ENCODE results near the gene PCSK7. TPM values are rescaled to one million over a fixed set of nuclear protein-coding genes. Genes with fewer than 3 reads are reported as not detected.

The PCSK7 gene
- total and polyA plus RNA-seq, 2 of the 4 experiments (the other 2 are of a cell fraction) = 35.8 to 54.3 TPM

DNA sequence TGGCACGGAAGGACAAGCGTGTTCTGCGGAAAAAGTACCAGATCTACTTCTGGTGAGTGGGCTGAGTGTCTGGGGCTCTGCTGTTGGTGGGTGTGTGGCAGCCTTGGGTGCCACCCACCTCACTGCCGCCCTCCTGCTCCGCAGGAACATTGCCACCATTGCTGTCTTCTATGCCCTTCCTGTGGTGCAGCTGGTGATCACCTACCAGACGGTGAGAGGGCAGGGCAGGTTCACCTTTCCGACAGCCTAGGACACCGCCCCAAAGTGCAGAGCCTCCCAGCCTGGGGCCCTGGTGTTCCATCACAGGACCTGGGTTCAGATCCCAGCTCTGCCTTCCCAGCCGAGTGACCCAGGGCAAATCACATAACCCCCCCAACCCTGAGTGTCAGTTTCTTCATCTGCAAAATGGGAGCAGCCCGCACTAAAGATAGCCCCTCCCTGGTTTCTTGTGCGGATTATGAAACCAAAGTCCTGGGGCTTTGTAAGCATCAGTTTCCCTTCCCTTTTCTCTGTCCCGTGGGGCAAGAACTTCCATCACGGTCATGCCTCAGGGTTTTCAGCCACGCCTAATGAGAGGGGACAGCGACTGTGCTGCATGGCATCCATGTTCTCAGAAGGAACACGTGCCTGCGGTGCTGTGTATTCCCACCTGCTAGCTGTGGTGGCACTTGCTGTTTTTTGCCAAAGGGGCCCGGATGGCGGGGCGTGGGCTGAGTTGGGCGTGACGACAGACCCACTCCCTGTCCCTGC is 42.5 kb downstream of the PCSK7 start:
- Histone ChIP-seq H3K4me3 (ENCODE audit: insufficient read depth, low read depth, low read length) (no peak overlapping the region), H2BK15ac (ENCODE audit: low read depth, low read length) (no peak overlapping the region), H4K20me1 (ENCODE audit: insufficient read depth, low read length) (no peaks in the 10 kb centered on the region), H3K56ac (ENCODE audit: extremely low read depth, insufficient read depth, low read length) (no peak overlapping the region), H3K4me1 (ENCODE audit: control insufficient read depth, insufficient read depth, low read length) (no peaks in the 10 kb centered on the region), H3K36me3 (ENCODE audit: control insufficient read depth, insufficient read depth, low read length) (peaks cover 70% of the 10 kb centered on the region), H3K18ac (ENCODE audit: low read depth, low read length) (no peak overlapping the region), H2AK9ac (replicated peaks; ENCODE audit: low read depth, low read length, poor library complexity) (no peak overlapping the region), H2AFZ (replicated peaks; ENCODE audit: low read length, poor library complexity) (no peak overlapping the region), H3K4ac (ENCODE audit: low read depth, low read length) (no peak overlapping the region), H2BK5ac (ENCODE audit: low read depth, low read length, poor library complexity, severe bottlenecking) (no peak overlapping the region), H3K23ac (ENCODE audit: low read depth, low read length) (no peak overlapping the region), H3K9ac (ENCODE audit: low read depth, low read length) (no peak overlapping the region), H4K5ac (ENCODE audit: low read depth, low read length) (no peak overlapping the region), H3K9me1 (ENCODE audit: insufficient read depth, low read length) (0 out of 2 replicates have a peak, but pooled peaks cover 4% of the 10 kb centered on the region), H3K14ac (replicated peaks; ENCODE audit: low read depth, low read length) (no peak overlapping the region), H4K8ac (ENCODE audit: low read depth in 2 of 2, low read length in 2 of 2) (no peak overlapping the region), H4K91ac (ENCODE audit: insufficient read depth, low read depth, low read length) (no peak overlapping the region), H3K79me1 (ENCODE audit: low read depth in 1 of 2, low read length in 2 of 2) (no peaks in the 10 kb centered on the region), H3K9me3 (ENCODE audit: control insufficient read depth, insufficient read depth, low read length) (no peaks in the 10 kb centered on the region), H3K27ac (ENCODE audit: insufficient read depth, low read length) (no peak overlapping the region), H3K4me2 (ENCODE audit: low read depth, low read length) (no peak overlapping the region), H3K27me3 (ENCODE audit: control insufficient read depth, insufficient read depth, low read length) (no peaks in the 10 kb centered on the region), H2BK120ac (ENCODE audit: low read depth, low read length) (no peak overlapping the region), H2BK20ac (ENCODE audit: low read depth, low read length) (no peak overlapping the region), H2AK5ac (ENCODE audit: low read depth, low read length) (no peak overlapping the region)
- WGBS, 2 experiments (ENCODE audit: extremely low coverage in 2 of 2, insufficient read length in 1 of 2) = 100% methylated on average over 4 of the region's 22 CpGs; no CpG with 5 or more reads in 1 of the 2 experiments
- TF ChIP-seq MAZ (IDR thresholded peaks at IDR 0.05; ENCODE audit: borderline replicate concordance, low read depth, low read length) (no peak), SMC3 (IDR thresholded peaks at IDR 0.05; ENCODE audit: low read depth, low read length) (no peak), FOS (IDR thresholded peaks at IDR 0.05; ENCODE audit: low read depth, low read length) (no peak), CEBPB (IDR thresholded peaks at IDR 0.05; ENCODE audit: low read depth, low read length) (no peak)
- TF ChIP-seq, protein P1, sequence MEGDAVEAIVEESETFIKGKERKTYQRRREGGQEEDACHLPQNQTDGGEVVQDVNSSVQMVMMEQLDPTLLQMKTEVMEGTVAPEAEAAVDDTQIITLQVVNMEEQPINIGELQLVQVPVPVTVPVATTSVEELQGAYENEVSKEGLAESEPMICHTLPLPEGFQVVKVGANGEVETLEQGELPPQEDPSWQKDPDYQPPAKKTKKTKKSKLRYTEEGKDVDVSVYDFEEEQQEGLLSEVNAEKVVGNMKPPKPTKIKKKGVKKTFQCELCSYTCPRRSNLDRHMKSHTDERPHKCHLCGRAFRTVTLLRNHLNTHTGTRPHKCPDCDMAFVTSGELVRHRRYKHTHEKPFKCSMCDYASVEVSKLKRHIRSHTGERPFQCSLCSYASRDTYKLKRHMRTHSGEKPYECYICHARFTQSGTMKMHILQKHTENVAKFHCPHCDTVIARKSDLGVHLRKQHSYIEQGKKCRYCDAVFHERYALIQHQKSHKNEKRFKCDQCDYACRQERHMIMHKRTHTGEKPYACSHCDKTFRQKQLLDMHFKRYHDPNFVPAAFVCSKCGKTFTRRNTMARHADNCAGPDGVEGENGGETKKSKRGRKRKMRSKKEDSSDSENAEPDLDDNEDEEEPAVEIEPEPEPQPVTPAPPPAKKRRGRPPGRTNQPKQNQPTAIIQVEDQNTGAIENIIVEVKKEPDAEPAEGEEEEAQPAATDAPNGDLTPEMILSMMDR (conservative IDR thresholded peaks at IDR 0.05; ENCODE audit: low read depth, low read length) = no peak
- BruUV-seq (replicated peaks) = no TSS peak
- in situ Hi-C loops (cut with MboI; ENCODE audit: low sequenced_read_pairs) = no loop called here
- DNase-seq (no peak), ATAC-seq (ENCODE audit: low read depth) (no peak)
- CTCF ChIA-PET = no interaction called here
- POLR2A ChIA-PET (ENCODE audit: unreplicated experiment) = no interaction called here
- dilution Hi-C loops (cut with HindIII; ENCODE audit: low sequenced_read_pairs, unreplicated experiment) = no loop called here
- intact Hi-C loops (cut with micrococcal nuclease) = no loop called here
